Natural killer cell (primary cell): ENCODE measurements around the gene CSE1L. TPM values are rescaled to one million over a fixed set of nuclear protein-coding genes. Genes with fewer than 3 reads are reported as not detected.
A peak's percentile ranks its signal among the peaks of the same experiment; 100 is the strongest.

ENCODE experiments used
- ATAC-seq, 3 donors: fragments of 150-1000 bp in 2 of 3; fragments of 200-7000 bp in 1 of 3; cut with Tn5 transposase; 1 replicate in 1 of 3; 2 replicates in 2 of 3; pipeline ENCODE4 v1.10.0; 2021; ENCODE audit warnings: mild to moderate bottlenecking in 2 of 3, moderate library complexity in 2 of 3
- DNase-seq, 2 donors: peaks; one replicate each; pipeline versions ENCODE4 v3.0.0 to v3.0.0-alpha.2; 2013 to 2021; ENCODE audit warnings: mixed read lengths in 1 of 2
- H3K27ac ChIP-seq: one replicate; pipeline ENCODE4 v1.5.1; 2013; ENCODE audit warnings: mild to moderate bottlenecking, low read length
- H3K27me3 ChIP-seq: one replicate; pipeline ENCODE4 v1.6.1; 2013; ENCODE audit warnings: low read length; ENCODE audit not compliant: control insufficient read depth, insufficient read depth
- H3K36me3 ChIP-seq: one replicate; pipeline ENCODE4 v1.6.1; 2013; ENCODE audit warnings: low read length; ENCODE audit not compliant: control insufficient read depth, insufficient read depth
- H3K4me1 ChIP-seq: one replicate; pipeline ENCODE4 v1.6.1; 2013; ENCODE audit warnings: low read length; ENCODE audit not compliant: control insufficient read depth, insufficient read depth
- H3K4me3 ChIP-seq: one replicate; pipeline ENCODE4 v1.5.1; 2013; ENCODE audit warnings: low read length
- H3K9me3 ChIP-seq: one replicate; pipeline ENCODE4 v1.6.1; 2013; ENCODE audit warnings: low read length; ENCODE audit not compliant: control insufficient read depth, insufficient read depth
- H3K27ac Mint-ChIP-seq, 2 donors: one replicate each; pipeline ENCODE4 v1.8.0; 2022; ENCODE audit warnings: mild to moderate bottlenecking in 2 of 2, mixed read lengths in 2 of 2, moderate library complexity in 1 of 2
- H3K27me3 Mint-ChIP-seq, 2 donors: one replicate each; pipeline ENCODE4 v1.8.0; 2022; ENCODE audit warnings: low read depth in 2 of 2, mixed read lengths in 2 of 2
- H3K36me3 Mint-ChIP-seq: one replicate; pipeline ENCODE4 v1.8.0; 2022; ENCODE audit warnings: mixed read lengths
- H3K4me1 Mint-ChIP-seq, 2 donors: one replicate each; pipeline ENCODE4 v1.8.0; 2022; ENCODE audit warnings: mixed read lengths in 2 of 2
- H3K4me3 Mint-ChIP-seq: one replicate; pipeline ENCODE4 v1.8.0; 2022; ENCODE audit warnings: mild to moderate bottlenecking, moderate library complexity, mixed read lengths
- H3K9me3 Mint-ChIP-seq, 2 donors: one replicate each; pipeline ENCODE4 v1.8.0; 2022; ENCODE audit warnings: mixed read lengths in 2 of 2
- WGBS: methylation state at CpG from one replicate; pipeline ENCODE4 v1.1.7; 2013; ENCODE audit warnings: missing lambda C conversion rate; ENCODE audit not compliant: insufficient coverage; 5-methylcytosine and 5-hydroxymethylcytosine counted together
- intact Hi-C: fragments of 100-400 bp; cut with micrococcal nuclease; formaldehyde crosslinking; loops from one replicate; pipeline ENCODE4 v1.14.2; 2022
- total RNA-seq, 4 donors: library from RNA; stranded (reverse); fragments of 120-200 nt in 1 of 4; gene quantifications; one replicate each; pipeline versions ENCODE4 v1.2.3 to v1.2.4, GENCODE V29; 2013 to 2022
- TF ChIP-seq, protein P1 (sequence below): fragments of 200-600 bp; IDR thresholded peaks from one replicate; pipeline ENCODE4 v1.8.0; 2022; ENCODE audit warnings: antibody characterized with exemption

CSE1L gene
- total RNA-seq, 3 donors from 2014 or later (not counting 1 experiment from before 2014, with no cell fraction given) = 24.6 to 29.5 (median 25.8) TPM

DNA sequence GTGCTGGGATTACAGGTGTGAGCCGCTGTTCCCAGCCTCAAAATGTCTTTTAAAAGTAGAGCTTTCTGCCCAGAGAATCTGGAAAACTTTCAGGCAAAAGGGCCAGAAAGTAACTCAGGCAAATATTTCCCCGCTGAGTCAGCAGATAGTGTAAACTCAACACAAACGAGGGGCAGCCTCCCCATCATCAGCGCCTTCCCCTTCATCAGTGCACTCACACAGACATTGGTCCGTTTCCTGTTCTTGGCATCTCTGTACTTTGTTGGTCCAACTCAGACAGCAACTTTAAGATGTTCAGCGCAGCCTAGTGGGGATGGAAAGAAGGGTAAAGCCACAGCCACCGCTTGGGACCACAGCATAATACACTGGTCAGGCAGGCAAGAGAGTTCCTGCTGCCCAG lies 69.5 kb downstream of the CSE1L start:
- Histone ChIP-seq H3K27ac (no peak overlapping the region), H3K4me3 (no peak overlapping the region), H3K9me3 (no peaks in the 10 kb centered on the region), H3K36me3 (peaks cover 69% of the 10 kb centered on the region), H3K27me3 (no peaks in the 10 kb centered on the region), H3K4me1 (no peaks in the 10 kb centered on the region)
- no peaks in the 10 kb centered on the region for H3K4me1 Mint-ChIP-seq
- DNase-seq = no peak
- no peaks in the 10 kb centered on the region for H3K9me3 Mint-ChIP-seq
- TF ChIP-seq, protein P1, sequence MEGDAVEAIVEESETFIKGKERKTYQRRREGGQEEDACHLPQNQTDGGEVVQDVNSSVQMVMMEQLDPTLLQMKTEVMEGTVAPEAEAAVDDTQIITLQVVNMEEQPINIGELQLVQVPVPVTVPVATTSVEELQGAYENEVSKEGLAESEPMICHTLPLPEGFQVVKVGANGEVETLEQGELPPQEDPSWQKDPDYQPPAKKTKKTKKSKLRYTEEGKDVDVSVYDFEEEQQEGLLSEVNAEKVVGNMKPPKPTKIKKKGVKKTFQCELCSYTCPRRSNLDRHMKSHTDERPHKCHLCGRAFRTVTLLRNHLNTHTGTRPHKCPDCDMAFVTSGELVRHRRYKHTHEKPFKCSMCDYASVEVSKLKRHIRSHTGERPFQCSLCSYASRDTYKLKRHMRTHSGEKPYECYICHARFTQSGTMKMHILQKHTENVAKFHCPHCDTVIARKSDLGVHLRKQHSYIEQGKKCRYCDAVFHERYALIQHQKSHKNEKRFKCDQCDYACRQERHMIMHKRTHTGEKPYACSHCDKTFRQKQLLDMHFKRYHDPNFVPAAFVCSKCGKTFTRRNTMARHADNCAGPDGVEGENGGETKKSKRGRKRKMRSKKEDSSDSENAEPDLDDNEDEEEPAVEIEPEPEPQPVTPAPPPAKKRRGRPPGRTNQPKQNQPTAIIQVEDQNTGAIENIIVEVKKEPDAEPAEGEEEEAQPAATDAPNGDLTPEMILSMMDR = no peak
- intact Hi-C loops = no loop called here
- H3K4me3 Mint-ChIP-seq = no peak overlapping the region
- 91% methylated on average over 7 of the region's 7 CpGs for WGBS
- H3K27me3 Mint-ChIP-seq = no peaks in the 10 kb centered on the region
- no peak for ATAC-seq
- no peak overlapping the region for H3K27ac Mint-ChIP-seq
- H3K36me3 Mint-ChIP-seq = peaks cover 27% of the 10 kb centered on the region

DNA sequence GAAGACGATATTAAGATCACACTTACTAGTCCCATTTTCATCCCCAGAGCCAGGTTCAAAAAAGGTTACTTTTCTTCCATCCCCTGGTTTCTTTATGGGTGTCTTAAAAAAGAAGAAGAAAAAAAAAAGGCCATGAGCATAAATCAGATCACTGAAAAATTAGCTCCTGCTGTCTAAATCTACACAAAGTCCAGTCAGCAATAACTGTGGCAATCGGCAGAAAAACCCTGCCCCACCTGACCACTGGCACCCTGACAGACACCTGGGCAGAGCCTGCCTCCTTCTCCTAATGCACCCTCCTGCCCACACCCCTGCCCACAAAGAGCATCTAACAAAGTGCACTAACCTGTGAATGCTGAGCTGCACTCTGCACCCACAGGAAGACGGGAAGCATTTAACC lies 72.2 kb downstream of the CSE1L start:
- DNase-seq = no peak
- intact Hi-C loops = no loop called here

DNA sequence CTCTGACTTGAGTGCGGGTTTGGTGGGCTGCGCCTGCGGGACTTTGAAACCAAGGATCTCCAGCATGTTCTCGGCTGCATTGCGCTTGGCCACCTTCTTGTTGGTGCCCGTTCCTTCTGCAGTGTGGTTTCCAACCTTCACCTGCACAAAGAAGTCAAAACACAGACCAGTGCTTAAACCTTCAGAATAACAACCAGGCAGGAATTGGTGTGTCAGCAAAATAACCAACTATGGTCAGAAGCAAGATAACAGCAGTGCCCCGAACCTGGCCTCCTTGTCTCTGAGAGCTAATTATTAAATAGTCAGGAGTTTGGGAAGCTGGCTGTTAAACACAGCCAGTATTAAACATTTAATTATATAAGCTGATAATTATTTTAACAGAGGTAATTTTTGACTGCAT lies 73.9 kb downstream of the CSE1L start:
- TF ChIP-seq, protein P1 = no peak
- no peaks in the 10 kb centered on the region for H3K4me1 Mint-ChIP-seq
- intact Hi-C loops = no loop called here
- H3K27me3 Mint-ChIP-seq = no peaks in the 10 kb centered on the region
- H3K9me3 Mint-ChIP-seq = no peaks in the 10 kb centered on the region
- peaks cover 30% of the 10 kb centered on the region for H3K36me3 Mint-ChIP-seq
- H3K36me3 ChIP-seq = peaks cover 74% of the 10 kb centered on the region
- ATAC-seq = no peak
- no peak overlapping the region for H3K4me3 Mint-ChIP-seq
- no peak overlapping the region for H3K4me3 ChIP-seq
- no peaks in the 10 kb centered on the region for H3K27me3 ChIP-seq
- H3K4me1 ChIP-seq = no peaks in the 10 kb centered on the region
- H3K9me3 ChIP-seq = no peaks in the 10 kb centered on the region
- peak overlapping the region in 1 of 2 donors; percentile 18 for H3K27ac Mint-ChIP-seq
- WGBS = 97% methylated on average over 7 of the region's 7 CpGs
- DNase-seq = no peak
- H3K27ac ChIP-seq = no peak overlapping the region

More for the DNA sequence above, 72.2 kb downstream of the CSE1L start:
- no peaks in the 10 kb centered on the region for H3K27me3 Mint-ChIP-seq
- H3K27ac Mint-ChIP-seq = no peak overlapping the region
- Histone ChIP-seq H3K4me1 (no peaks in the 10 kb centered on the region), H3K4me3 (no peak overlapping the region), H3K27ac (no peak overlapping the region), H3K36me3 (peaks cover 77% of the 10 kb centered on the region), H3K9me3 (no peaks in the 10 kb centered on the region), H3K27me3 (no peaks in the 10 kb centered on the region)
- H3K36me3 Mint-ChIP-seq = peaks cover 21% of the 10 kb centered on the region
- no peaks in the 10 kb centered on the region for H3K4me1 Mint-ChIP-seq
- H3K4me3 Mint-ChIP-seq = no peak overlapping the region
- H3K9me3 Mint-ChIP-seq = no peaks in the 10 kb centered on the region
- no peak for ATAC-seq
- 94% methylated on average over 3 of the region's 3 CpGs for WGBS
- TF ChIP-seq, protein P1 = no peak

DNA sequence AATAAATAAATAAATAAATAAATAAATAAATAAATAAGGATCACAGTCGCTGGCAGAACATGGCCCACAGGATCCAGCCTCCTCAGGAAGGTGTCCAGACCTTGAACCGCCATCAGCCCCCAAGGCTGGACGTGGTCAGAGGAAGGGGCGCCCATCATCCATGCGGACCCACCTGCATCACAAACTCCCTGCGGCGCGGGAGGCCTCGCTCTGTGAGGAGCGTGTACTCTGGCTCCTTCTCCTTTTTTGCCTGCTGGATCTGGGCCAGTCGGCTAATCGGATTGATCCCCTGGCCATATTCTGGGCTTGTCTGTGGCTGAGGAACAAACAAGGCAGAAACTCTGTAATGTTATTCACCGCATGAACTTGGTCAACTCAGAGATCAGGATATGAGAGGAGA lies 76.8 kb downstream of the CSE1L start:
- no peak for DNase-seq
- Mint-ChIP-seq H3K9me3 (no peaks in the 10 kb centered on the region), H3K4me1 (no peaks in the 10 kb centered on the region), H3K4me3 (no peak overlapping the region), H3K27me3 (no peaks in the 10 kb centered on the region), H3K27ac (no peak overlapping the region), H3K36me3 (peaks cover 28% of the 10 kb centered on the region)
- no peak overlapping the region for H3K4me3 ChIP-seq
- no peak overlapping the region for H3K27ac ChIP-seq
- TF ChIP-seq, protein P1 = no peak
- intact Hi-C loops = no loop called here
- WGBS = 90% methylated on average over 13 of the region's 13 CpGs
- H3K36me3 ChIP-seq = peaks cover 57% of the 10 kb centered on the region
- no peaks in the 10 kb centered on the region for H3K27me3 ChIP-seq
- ATAC-seq = no peak
- no peaks in the 10 kb centered on the region for H3K9me3 ChIP-seq
- no peaks in the 10 kb centered on the region for H3K4me1 ChIP-seq
